HL-60 (cell line): ENCODE data around the gene EDIL3.

Experiments used
- POLR2AphosphoS5 ChIP-seq: IDR thresholded peaks from 2 replicates; pipeline ENCODE4 v1.6.1; 2012; ENCODE audit warnings: low read depth
- TF ChIP-seq, protein P1 (sequence below): IDR thresholded peaks from one replicate; pipeline ENCODE4 v1.5.1; 2011; ENCODE audit warnings: low read length, control low read depth, inconsistent platforms; ENCODE audit not compliant: insufficient read depth

DNA sequence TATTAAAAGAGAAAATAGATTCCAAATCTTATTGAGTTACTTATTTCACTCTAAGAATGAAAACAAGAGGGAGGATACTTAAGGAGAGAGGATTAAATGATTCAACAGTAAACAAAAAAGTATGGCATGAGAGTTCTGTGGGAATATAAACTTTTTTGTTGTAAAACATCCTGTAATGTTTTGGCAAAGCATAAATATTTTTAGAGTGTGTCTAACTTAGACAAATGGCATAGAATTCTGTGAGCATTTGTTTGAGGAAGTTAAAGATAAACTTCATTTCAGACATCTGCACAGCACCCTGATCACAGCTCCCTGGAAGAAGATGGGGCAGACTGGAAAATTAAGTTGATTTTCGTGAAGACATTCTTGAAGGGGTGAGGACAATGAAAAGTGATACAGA is 417.3 kb downstream of the EDIL3 start:
- TF ChIP-seq POLR2AphosphoS5: no peak
- TF ChIP-seq, protein P1, sequence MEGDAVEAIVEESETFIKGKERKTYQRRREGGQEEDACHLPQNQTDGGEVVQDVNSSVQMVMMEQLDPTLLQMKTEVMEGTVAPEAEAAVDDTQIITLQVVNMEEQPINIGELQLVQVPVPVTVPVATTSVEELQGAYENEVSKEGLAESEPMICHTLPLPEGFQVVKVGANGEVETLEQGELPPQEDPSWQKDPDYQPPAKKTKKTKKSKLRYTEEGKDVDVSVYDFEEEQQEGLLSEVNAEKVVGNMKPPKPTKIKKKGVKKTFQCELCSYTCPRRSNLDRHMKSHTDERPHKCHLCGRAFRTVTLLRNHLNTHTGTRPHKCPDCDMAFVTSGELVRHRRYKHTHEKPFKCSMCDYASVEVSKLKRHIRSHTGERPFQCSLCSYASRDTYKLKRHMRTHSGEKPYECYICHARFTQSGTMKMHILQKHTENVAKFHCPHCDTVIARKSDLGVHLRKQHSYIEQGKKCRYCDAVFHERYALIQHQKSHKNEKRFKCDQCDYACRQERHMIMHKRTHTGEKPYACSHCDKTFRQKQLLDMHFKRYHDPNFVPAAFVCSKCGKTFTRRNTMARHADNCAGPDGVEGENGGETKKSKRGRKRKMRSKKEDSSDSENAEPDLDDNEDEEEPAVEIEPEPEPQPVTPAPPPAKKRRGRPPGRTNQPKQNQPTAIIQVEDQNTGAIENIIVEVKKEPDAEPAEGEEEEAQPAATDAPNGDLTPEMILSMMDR: no peak
